Pancreas (tissue), 10 donors: ENCODE results near the gene ZIC2. TPM values are rescaled to one million over a fixed set of nuclear protein-coding genes. Genes with fewer than 3 reads are reported as not detected.
"Not testable (repeated sequence)": the region's sequence is repeated elsewhere in the genome, so short reads cannot be mapped to it uniquely, and the experiment has no call there.

ENCODE experiments used
- ATAC-seq, 4 donors: fragments of 200-7000 bp; cut with Tn5 transposase; one replicate each; pipeline versions ENCODE4 v1.8.0 to v1.9.1; 2020; ENCODE audit warnings: mild to moderate bottlenecking in 4 of 4, moderate library complexity in 4 of 4
- DNase-seq, 6 donors: peaks; one replicate each; pipeline ENCODE4 v3.0.0-alpha.2; 2020
- FAIRE-seq: peaks from 2 replicates; lab custom pipeline; 2012; peaks lifted over from hg19 to GRCh38; lab: Jason Lieb, UNC
- H3K27ac ChIP-seq, 4 donors: fragments of 200-600 bp; sonication (generic); 1 replicate in 3 of 4; 2 replicates in 1 of 4; pipeline versions ENCODE4 v1.5.0 to v1.8.0; 2020
- H3K27me3 ChIP-seq, 4 donors: fragments of 200-600 bp; one replicate each; pipeline ENCODE4 v1.8.0; 2021
- H3K36me3 ChIP-seq, 3 donors: fragments of 200-600 bp; sonication (generic) in 1 of 3; one replicate each; pipeline versions ENCODE4 v1.5.0 to v1.8.0; 2020 to 2021
- H3K4me1 ChIP-seq, 3 donors: fragments of 200-600 bp; one replicate each; pipeline ENCODE4 v1.8.0; 2021
- H3K4me3 ChIP-seq, 4 donors: fragments of 200-600 bp; sonication (generic) in 2 of 4; one replicate each; pipeline versions ENCODE4 v1.5.0 to v1.8.0; 2020 to 2021
- H3K9me3 ChIP-seq, 4 donors: fragments of 200-600 bp; one replicate each; pipeline ENCODE4 v1.8.0; 2021
- CTCF ChIP-seq, 4 donors: fragments of 200-600 bp; sonication (generic) in 3 of 4; IDR thresholded peaks; one replicate each; pipeline versions ENCODE4 v1.5.0 to v1.8.0; 2021; ENCODE audit warnings: antibody characterized with exemption in 4 of 4
- WGBS, 2 donors: extraction: QIAGEN DNeasy Blood & Tissue Kit; methylation state at CpG; one replicate each; pipeline ENCODE4 v1.1.7; 2013; 5-methylcytosine and 5-hydroxymethylcytosine counted together
- intact Hi-C, 3 donors: fragments of 100-400 bp; cut with DNase I; formaldehyde crosslinking; loops; one replicate each; pipeline versions ENCODE4 v1.11.1 to v1.14.2; 2022
- polyA plus RNA-seq, 2 donors: library from polyadenylated mRNA; stranded (reverse); fragments of 200-250 nt; gene quantifications; one replicate each; pipeline ENCODE4 v1.2.3, GENCODE V29; 2013
- total RNA-seq, 6 donors: library from RNA; stranded (reverse); fragmentation: NEBNext Ultra II Directional in 4 of 6; extraction: Animal tissue kit (Norgen Biotek cat#: 25700) in 4 of 6; gene quantifications; one replicate each; pipeline versions ENCODE4 v1.2.1 to v1.2.4, GENCODE V29; 2021 to 2023
- donor health status: healthy with polysubstance abuse.
- donor health status: DM: no; HTN: no; CAD: no; lungs with moderate emphysema.
- donor health status: DM: no; HTN: no; CAD: no.
- donor health status: control.
- donor health status: control.
- donor health status: Bipolar disorder and iron deficiency.
- donor health status: DM: yes; HTN: yes; CAD: no.
- donor health status: DM: no; HTN: no; CAD: no.
- donor health status: DM: no; HTN: no; CAD: no.
- donor health status: DM: yes; HTN: yes; CAD: no.

Gene ZIC2
- total and polyA plus RNA-seq, 8 donors: 0.47 TPM; not detected in 7

DNA sequence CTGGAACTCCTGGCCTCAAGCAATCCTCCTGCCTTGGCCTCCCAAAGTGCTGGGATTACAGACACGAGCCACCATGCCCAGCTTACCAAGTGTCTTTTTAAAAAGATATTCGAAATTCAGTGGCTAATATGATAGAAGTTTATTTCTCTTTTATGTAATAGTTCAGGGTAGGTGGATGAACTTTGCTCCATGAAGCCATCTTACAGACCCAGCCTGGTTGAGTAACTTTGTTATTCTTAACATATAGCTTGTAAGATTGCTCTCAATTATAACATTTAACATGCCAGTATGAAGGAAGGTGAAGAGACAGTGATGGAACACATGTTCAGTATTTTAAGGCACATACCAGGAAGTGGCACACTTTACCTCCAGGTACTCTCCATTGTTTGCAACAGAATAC lies 42.4 kb downstream of the ZIC2 start:
- TF ChIP-seq CTCF (IDR thresholded peaks at IDR 0.05): no peak
- H3K4me1 ChIP-seq: no peaks in the 10 kb centered on the region
- no peak for ATAC-seq
- H3K27ac ChIP-seq: no peak overlapping the region
- H3K27me3 ChIP-seq: no peaks in the 10 kb centered on the region
- intact Hi-C loops: no loop called here
- H3K36me3 ChIP-seq: no peaks in the 10 kb centered on the region
- no peak overlapping the region for H3K4me3 ChIP-seq
- no peaks in the 10 kb centered on the region for H3K9me3 ChIP-seq
- WGBS, 2 donors: 58 to 77% methylated on average over 2 of the region's 2 CpGs
- FAIRE-seq: no peak
- DNase-seq: no peak

DNA sequence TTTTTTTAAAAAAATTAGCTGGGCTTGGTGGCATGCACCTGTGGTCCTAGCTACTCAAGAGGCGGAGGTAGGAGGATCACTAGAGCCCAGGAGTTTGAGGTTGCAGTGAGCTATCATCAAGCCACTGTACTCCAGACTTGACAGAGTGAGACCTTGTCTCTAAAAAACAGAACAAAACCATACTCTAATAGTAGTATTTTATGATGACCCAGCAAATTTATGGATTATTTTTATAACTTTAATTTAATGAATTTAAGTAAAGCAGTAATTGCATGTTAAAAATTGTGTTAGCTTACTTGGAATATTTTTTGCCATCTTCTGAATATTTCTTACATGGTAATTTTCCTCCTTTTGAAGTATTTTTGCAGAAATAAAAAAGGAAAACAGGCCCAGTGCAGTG lies 48.3 kb downstream of the ZIC2 start:
- no peak for TF ChIP-seq CTCF (IDR thresholded peaks at IDR 0.05)
- no peaks in the 10 kb centered on the region for H3K36me3 ChIP-seq
- no peak overlapping the region for H3K27ac ChIP-seq
- ATAC-seq: no peak
- H3K27me3 ChIP-seq: no peaks in the 10 kb centered on the region
- WGBS, 2 donors: 86 to 96% methylated on average over 1 of the region's 1 CpG
- no peaks in the 10 kb centered on the region for H3K4me1 ChIP-seq
- no peak for FAIRE-seq
- intact Hi-C loops: no loop called here
- no peaks in the 10 kb centered on the region for H3K9me3 ChIP-seq
- no peak for DNase-seq
- H3K4me3 ChIP-seq: no peak overlapping the region

GRCh38 chr13:100032642-100033041 lies 51.1 kb downstream of the ZIC2 start:
- DNase-seq, FAIRE-seq, ATAC-seq, H3K27ac ChIP-seq, H3K27me3 ChIP-seq, intact Hi-C loops, H3K4me1 ChIP-seq, H3K9me3 ChIP-seq, H3K36me3 ChIP-seq, H3K4me3 ChIP-seq: not testable (repeated sequence)
- WGBS, 2 donors: 85 to 87% methylated on average over 9 of the region's 9 CpGs

DNA sequence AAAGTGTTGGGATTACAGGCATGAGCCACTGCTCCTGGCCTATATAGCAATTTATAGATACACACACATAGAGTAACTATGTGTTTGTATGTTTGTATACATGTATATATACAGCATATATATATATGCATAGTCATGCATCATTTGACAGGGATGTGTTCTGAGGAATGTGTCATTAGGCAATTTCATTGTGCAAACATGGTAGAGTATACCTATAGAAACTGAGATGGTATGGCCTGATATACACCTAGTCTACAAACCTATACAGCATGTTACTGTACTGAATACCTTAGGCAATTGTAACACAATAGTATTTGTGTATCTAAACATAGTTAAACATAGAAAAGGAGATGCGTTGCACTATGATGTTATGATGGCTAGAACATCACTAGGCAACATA lies 54.4 kb downstream of the ZIC2 start:
- DNase-seq: no peak
- intact Hi-C loops: no loop called here
- WGBS, 2 donors: 93 to 98% methylated on average over 1 of the region's 1 CpG
- no peak for ATAC-seq
- Histone ChIP-seq H3K36me3 (no peaks in the 10 kb centered on the region), H3K27ac (no peak overlapping the region), H3K27me3 (no peaks in the 10 kb centered on the region), H3K9me3 (no peaks in the 10 kb centered on the region), H3K4me1 (peaks cover 0 to 6% (median 4%) of the 10 kb centered on the region in 3 donors), H3K4me3 (no peak overlapping the region)
- no peak for FAIRE-seq
- TF ChIP-seq CTCF (IDR thresholded peaks at IDR 0.05): no peak

Other genes with a start within 250 kb of the ZIC2 start
- under 1 TPM in 1 of 6 donors, not detected in 5; 0.06 TPM for gene ZIC5, start 10.0 kb upstream of the ZIC2 start, total RNA-seq
- not detected for gene ZIC5, start 10.0 kb upstream of the ZIC2 start, polyA plus RNA-seq
- gene PCCA, start 107.3 kb downstream of the ZIC2 start, total RNA-seq: 10 to 100 TPM; 20.4 to 32.1 (median 24.1) TPM
- 10 to 100 TPM; 14.2 to 30.6 TPM for gene PCCA, start 107.3 kb downstream of the ZIC2 start, polyA plus RNA-seq